Measurements from ENCODE around the gene RPS3. TPM values are rescaled to one million over a fixed set of nuclear protein-coding genes. Genes with fewer than 3 reads are reported as not detected.

The RPS3 gene
- polyA plus RNA-seq, 1 of the 3 experiments (the other 2 are of a cell fraction): 4,540 TPM

DNA sequence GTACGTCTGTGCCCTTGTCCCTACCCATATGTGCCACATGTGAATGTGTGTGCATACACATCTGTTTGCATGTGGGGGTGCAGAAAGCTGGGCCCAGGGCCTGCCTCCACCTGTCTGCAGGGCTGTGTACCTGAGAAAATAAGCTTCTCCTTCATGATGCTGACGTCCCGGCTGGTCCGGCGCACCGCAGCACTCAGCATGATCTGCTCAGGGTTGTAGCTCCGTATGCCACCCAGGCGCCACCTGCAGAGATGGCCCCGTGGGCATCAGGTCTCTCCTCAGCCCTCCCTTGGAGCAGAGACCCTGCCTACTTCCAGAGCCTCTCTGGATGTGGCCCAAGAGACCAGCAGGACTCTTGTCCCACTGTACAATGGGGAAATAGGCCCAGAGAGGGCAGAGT lies 37.5 kb downstream of the RPS3 start:
- H3K79me2 ChIP-seq (ENCODE audit: insufficient read depth): no peaks in the 10 kb centered on the region
- TF ChIP-seq JUND (IDR thresholded peaks at IDR 0.05) (no peak), TCF12 (IDR thresholded peaks at IDR 0.05) (no peak)
- ChIA-PET CTCF (interaction anchor here (1.0 to 9.0 kb wide), 5 partner anchors 9 to 157 kb away, joined by 4 to 54 read pairs (median 6); no protein-coding TSS in a partner anchor), POLR2A (no interaction called here)
- no peak for DNase-seq
- no peaks in the 10 kb centered on the region for H3K9me2 ChIP-seq
- 90% methylated on average over 8 of the region's 9 CpGs for WGBS (ENCODE audit: low lambda C conversion rate)
- no peak overlapping the region for H3K4me3 ChIP-seq (ENCODE audit: low read depth in 2 of 2, low read length in 1 of 2)
- no peaks in the 10 kb centered on the region for H4K20me1 ChIP-seq (ENCODE audit: insufficient read depth)
- no peaks in the 10 kb centered on the region for H3K27me3 ChIP-seq (ENCODE audit: insufficient read depth)
- no peak overlapping the region for H3K4me2 ChIP-seq
- no peaks in the 10 kb centered on the region for H3K36me3 ChIP-seq (replicated peaks in 1 of 2; ENCODE audit: control insufficient read depth in 1 of 2, insufficient read depth in 2 of 2, low read length in 1 of 2)
- H3K9me3 ChIP-seq: no peaks in the 10 kb centered on the region
- H3F3A ChIP-seq (replicated peaks; ENCODE audit: insufficient read depth): no peaks in the 10 kb centered on the region
- H3K4me1 ChIP-seq (ENCODE audit: control insufficient read depth in 1 of 2, insufficient read depth in 2 of 2, low read depth in 1 of 2, low read length in 1 of 2): no peaks in the 10 kb centered on the region
- H3K27ac ChIP-seq (ENCODE audit: low read depth in 2 of 2, low read length in 1 of 2): no peak overlapping the region
- H2AFZ ChIP-seq (ENCODE audit: low read depth): no peak overlapping the region
- no peak overlapping the region for H3K9ac ChIP-seq

DNA sequence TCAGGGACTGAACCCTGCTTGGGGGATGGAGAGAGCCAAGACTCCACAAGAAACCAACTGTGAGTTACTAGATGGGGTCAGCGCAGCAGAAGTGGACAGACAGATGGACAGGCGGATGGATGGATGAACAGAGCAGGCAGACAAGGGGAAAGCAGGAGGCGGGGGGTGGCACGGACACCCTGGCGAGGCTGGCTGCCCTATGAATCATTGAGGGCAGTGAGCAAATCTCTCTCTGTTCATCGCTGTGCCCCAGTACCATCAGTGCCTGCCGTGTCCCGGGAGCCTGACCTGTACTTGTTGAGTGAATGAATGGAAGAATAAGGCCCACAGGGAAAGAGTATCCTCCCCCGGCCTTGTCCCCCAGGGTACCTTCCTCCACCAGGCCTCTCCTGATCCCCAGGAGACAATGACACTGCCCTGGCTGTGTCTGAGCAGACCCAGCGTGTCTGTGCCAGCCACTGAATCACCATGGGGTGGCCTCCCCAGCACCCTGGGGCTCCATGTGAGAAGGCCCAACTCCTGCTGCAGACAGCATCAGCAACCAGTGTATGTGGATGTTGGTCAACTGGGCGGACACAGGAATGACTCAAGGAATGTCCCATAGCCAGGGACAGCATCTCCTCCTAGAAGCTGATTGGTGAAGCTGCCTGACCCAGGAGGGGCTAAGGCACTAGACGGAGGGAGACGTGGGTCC lies 38.8 kb downstream of the RPS3 start:
- CTCF ChIA-PET: interaction anchor here (1.1 to 1.5 kb wide), 2 partner anchors 49 to 54 kb away, joined by 3 to 4 read pairs; no protein-coding TSS in a partner anchor
- Histone ChIP-seq H3K4me3 (ENCODE audit: low read depth in 2 of 2, low read length in 1 of 2) (no peak overlapping the region), H3K27ac (ENCODE audit: low read depth in 2 of 2, low read length in 1 of 2) (no peak overlapping the region), H3K4me2 (no peak overlapping the region), H3K9me3 (no peaks in the 10 kb centered on the region), H3K79me2 (ENCODE audit: insufficient read depth) (no peaks in the 10 kb centered on the region), H3K9me2 (no peaks in the 10 kb centered on the region), H4K20me1 (ENCODE audit: insufficient read depth) (no peaks in the 10 kb centered on the region), H3F3A (replicated peaks; ENCODE audit: insufficient read depth) (no peaks in the 10 kb centered on the region), H3K9ac (no peak overlapping the region), H3K4me1 (ENCODE audit: control insufficient read depth in 1 of 2, insufficient read depth in 2 of 2, low read depth in 1 of 2, low read length in 1 of 2) (no peaks in the 10 kb centered on the region), H3K27me3 (ENCODE audit: insufficient read depth) (no peaks in the 10 kb centered on the region), H3K36me3 (replicated peaks in 1 of 2; ENCODE audit: control insufficient read depth in 1 of 2, insufficient read depth in 2 of 2, low read length in 1 of 2) (no peaks in the 10 kb centered on the region), H2AFZ (ENCODE audit: low read depth) (no peak overlapping the region)
- POLR2A ChIA-PET: no interaction called here
- no peak for DNase-seq
- WGBS (ENCODE audit: low lambda C conversion rate): 82% methylated on average over 12 of the region's 13 CpGs
- TF ChIP-seq RAD21 (IDR thresholded peaks at IDR 0.05; ENCODE audit: low read length): no peak
- TF ChIP-seq FOXJ3 (CRISPR knock-in tag; IDR thresholded peaks at IDR 0.05): no peak
- TF ChIP-seq YY1 (IDR thresholded peaks at IDR 0.05; ENCODE audit: low read depth): no peak
- no peak for TF ChIP-seq FOXM1 (IDR thresholded peaks at IDR 0.05; ENCODE audit: low read depth)
- no peak for TF ChIP-seq GABPA (IDR thresholded peaks at IDR 0.05; ENCODE audit: low read depth)
- TF ChIP-seq MXI1 (IDR thresholded peaks at IDR 0.05; ENCODE audit: low read depth, low read length): no peak
- TF ChIP-seq, protein P1, sequence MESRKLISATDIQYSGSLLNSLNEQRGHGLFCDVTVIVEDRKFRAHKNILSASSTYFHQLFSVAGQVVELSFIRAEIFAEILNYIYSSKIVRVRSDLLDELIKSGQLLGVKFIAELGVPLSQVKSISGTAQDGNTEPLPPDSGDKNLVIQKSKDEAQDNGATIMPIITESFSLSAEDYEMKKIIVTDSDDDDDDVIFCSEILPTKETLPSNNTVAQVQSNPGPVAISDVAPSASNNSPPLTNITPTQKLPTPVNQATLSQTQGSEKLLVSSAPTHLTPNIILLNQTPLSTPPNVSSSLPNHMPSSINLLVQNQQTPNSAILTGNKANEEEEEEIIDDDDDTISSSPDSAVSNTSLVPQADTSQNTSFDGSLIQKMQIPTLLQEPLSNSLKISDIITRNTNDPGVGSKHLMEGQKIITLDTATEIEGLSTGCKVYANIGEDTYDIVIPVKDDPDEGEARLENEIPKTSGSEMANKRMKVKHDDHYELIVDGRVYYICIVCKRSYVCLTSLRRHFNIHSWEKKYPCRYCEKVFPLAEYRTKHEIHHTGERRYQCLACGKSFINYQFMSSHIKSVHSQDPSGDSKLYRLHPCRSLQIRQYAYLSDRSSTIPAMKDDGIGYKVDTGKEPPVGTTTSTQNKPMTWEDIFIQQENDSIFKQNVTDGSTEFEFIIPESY (IDR thresholded peaks at IDR 0.05; ENCODE audit: borderline replicate concordance, low read depth): no peak
- no peak for TF ChIP-seq FOSL2 (IDR thresholded peaks at IDR 0.05; ENCODE audit: borderline replicate concordance, low read depth)
- no peak for TF ChIP-seq RCOR1 (IDR thresholded peaks at IDR 0.05; ENCODE audit: low read length)
- no peak for TF ChIP-seq RFX5 (IDR thresholded peaks at IDR 0.05; ENCODE audit: low read length)
- TF ChIP-seq, protein P2, sequence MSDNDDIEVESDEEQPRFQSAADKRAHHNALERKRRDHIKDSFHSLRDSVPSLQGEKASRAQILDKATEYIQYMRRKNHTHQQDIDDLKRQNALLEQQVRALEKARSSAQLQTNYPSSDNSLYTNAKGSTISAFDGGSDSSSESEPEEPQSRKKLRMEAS (IDR thresholded peaks at IDR 0.05; ENCODE audit: low read depth): no peak
- no peak for TF ChIP-seq TAF1 (IDR thresholded peaks at IDR 0.05; ENCODE audit: borderline replicate concordance, low read depth, low read length)
